ENCODE data around the gene HSD3B7. TPM values are rescaled to one million over a fixed set of nuclear protein-coding genes. Genes with fewer than 3 reads are reported as not detected.

The HSD3B7 gene
- total RNA-seq, 1 donor from 2014 or later: 3.5 TPM

GRCh38 chr16:30982548-30983288 is 2.3 kb upstream of the HSD3B7 start:
- H3K27me3 Mint-ChIP-seq (ENCODE audit: low read depth): no peaks in the 10 kb centered on the region
- H3K36me3 Mint-ChIP-seq: peaks cover 18% of the 10 kb centered on the region
- TF ChIP-seq, protein P1, sequence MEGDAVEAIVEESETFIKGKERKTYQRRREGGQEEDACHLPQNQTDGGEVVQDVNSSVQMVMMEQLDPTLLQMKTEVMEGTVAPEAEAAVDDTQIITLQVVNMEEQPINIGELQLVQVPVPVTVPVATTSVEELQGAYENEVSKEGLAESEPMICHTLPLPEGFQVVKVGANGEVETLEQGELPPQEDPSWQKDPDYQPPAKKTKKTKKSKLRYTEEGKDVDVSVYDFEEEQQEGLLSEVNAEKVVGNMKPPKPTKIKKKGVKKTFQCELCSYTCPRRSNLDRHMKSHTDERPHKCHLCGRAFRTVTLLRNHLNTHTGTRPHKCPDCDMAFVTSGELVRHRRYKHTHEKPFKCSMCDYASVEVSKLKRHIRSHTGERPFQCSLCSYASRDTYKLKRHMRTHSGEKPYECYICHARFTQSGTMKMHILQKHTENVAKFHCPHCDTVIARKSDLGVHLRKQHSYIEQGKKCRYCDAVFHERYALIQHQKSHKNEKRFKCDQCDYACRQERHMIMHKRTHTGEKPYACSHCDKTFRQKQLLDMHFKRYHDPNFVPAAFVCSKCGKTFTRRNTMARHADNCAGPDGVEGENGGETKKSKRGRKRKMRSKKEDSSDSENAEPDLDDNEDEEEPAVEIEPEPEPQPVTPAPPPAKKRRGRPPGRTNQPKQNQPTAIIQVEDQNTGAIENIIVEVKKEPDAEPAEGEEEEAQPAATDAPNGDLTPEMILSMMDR (IDR thresholded peaks at IDR 0.05; ENCODE audit: unreplicated experiment): no peak
- H3K4me3 Mint-ChIP-seq: no peak overlapping the region
- H3K9me3 Mint-ChIP-seq: no peaks in the 10 kb centered on the region
- no peak overlapping the region for H3K27ac Mint-ChIP-seq
- peaks cover 5% of the 10 kb centered on the region for H3K4me1 Mint-ChIP-seq
- DNase-seq (ENCODE audit: low spot score in 2 of 2, unreplicated experiment in 2 of 2): no peak

- no peak for DNase-seq (ENCODE audit: low spot score in 2 of 2, unreplicated experiment in 2 of 2)
- Mint-ChIP-seq H3K4me1 (peaks cover 5% of the 10 kb centered on the region), H3K36me3 (peaks cover 17% of the 10 kb centered on the region), H3K4me3 (no peak overlapping the region), H3K27ac (no peak overlapping the region), H3K9me3 (no peaks in the 10 kb centered on the region), H3K27me3 (ENCODE audit: low read depth) (no peaks in the 10 kb centered on the region)
- TF ChIP-seq, protein P1 (IDR thresholded peaks at IDR 0.05; ENCODE audit: unreplicated experiment): no peak
Measured at GRCh38 chr16:30983289-30983889, 1.6 kb upstream of the HSD3B7 start.

DNA sequence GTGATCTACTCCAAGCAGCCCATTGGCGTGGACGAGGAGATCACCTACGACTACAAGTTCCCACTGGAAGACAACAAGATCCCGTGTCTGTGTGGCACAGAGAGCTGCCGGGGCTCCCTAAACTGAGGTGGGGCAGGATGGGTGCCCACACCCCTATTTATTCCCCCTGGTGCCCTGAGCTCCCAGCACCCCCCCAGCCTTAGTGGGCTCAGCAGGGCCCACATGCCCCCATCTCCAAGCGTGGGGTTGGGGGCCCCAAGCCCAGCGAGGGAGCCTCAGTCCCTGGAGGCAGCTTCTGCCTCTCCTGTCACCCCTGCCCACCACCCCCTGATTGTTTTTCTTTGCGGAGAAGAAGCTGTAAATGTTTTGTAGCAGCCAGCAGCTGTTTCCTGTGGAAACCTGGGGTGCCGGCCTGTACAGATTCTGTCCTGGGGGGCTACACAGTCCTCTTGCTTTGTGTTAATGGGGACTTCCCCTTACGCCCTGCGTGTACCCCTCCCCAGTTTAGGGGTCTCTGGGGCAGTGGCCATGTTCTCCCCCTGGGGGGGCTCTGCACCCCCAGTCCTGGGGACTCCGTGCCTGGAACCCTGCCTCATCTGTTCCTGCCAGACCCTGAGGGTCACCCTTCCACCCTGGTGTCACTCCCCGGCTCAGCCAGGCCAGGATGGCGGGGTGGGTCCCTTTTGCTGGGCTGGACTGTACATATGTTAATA is 953 bp upstream of the HSD3B7 start:
- Mint-ChIP-seq H3K4me3 (no peak overlapping the region), H3K27me3 (ENCODE audit: low read depth) (no peaks in the 10 kb centered on the region), H3K4me1 (peaks cover 5% of the 10 kb centered on the region), H3K36me3 (peaks cover 12% of the 10 kb centered on the region), H3K9me3 (no peaks in the 10 kb centered on the region), H3K27ac (no peak overlapping the region)
- TF ChIP-seq, protein P1 (IDR thresholded peaks at IDR 0.05; ENCODE audit: unreplicated experiment): no peak
- DNase-seq (ENCODE audit: low spot score in 2 of 2, unreplicated experiment in 2 of 2): no peak

GRCh38 chr16:30985401-30986128 is 558 bp downstream of the HSD3B7 start:
- Mint-ChIP-seq H3K27ac (peak overlapping the region; percentile 64), H3K4me1 (peaks cover 5% of the 10 kb centered on the region), H3K4me3 (peak overlapping the region; percentile 63), H3K36me3 (peaks cover 8% of the 10 kb centered on the region), H3K27me3 (ENCODE audit: low read depth) (no peaks in the 10 kb centered on the region), H3K9me3 (no peaks in the 10 kb centered on the region)
- TF ChIP-seq, protein P1 (IDR thresholded peaks at IDR 0.05; ENCODE audit: unreplicated experiment): no peak
- peak in 1 of 2 experiments; percentile 64 for DNase-seq (ENCODE audit: low spot score in 2 of 2, unreplicated experiment in 2 of 2)

DNA sequence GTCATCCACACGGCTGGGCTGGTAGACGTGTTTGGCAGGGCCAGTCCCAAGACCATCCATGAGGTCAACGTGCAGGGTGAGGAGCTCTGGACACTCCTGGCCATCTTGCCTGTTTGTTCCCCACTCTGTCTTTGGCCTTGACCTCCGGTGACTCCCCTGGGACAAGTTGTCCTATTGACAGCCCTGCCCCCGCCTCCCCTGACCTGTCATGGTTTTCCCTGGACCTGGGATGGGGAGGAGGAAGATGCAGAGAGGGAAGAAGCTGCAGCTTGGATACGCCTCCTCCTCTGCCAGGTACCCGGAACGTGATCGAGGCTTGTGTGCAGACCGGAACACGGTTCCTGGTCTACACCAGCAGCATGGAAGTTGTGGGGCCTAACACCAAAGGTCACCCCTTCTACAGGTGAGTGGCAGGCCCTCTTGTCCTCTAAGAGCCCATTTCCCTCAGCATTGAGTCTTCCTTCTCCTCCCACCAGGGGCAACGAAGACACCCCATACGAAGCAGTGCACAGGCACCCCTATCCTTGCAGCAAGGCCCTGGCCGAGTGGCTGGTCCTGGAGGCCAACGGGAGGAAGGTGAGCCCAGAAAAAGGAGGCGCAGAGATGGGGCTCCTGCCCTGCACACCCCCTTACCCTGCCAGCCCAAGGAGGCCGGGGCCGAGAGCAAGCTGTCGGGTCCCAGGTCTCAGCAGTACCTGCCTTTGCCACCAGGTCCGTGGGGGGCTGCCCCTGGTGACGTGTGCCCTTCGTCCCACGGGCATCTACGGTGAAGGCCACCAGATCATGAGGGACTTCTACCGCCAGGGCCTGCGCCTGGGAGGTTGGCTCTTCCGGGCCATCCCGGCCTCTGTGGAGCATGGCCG is 1.4 kb downstream of the HSD3B7 start:
- Mint-ChIP-seq H3K4me1 (peaks cover 5% of the 10 kb centered on the region), H3K9me3 (no peaks in the 10 kb centered on the region), H3K4me3 (no peak overlapping the region), H3K27ac (no peak overlapping the region), H3K27me3 (ENCODE audit: low read depth) (no peaks in the 10 kb centered on the region), H3K36me3 (peaks cover 6% of the 10 kb centered on the region)
- TF ChIP-seq, protein P1 (IDR thresholded peaks at IDR 0.05; ENCODE audit: unreplicated experiment): peak; percentile 23
- DNase-seq (ENCODE audit: low spot score in 2 of 2, unreplicated experiment in 2 of 2): no peak

Measured in mesothelial cell of epicardium (in vitro differentiated cells).